GM18861 (cell line): ENCODE data around the gene SERGEF.

Experiments used
- ATAC-seq: cut with Tn5 transposase; IDR thresholded peaks from one replicate; pipeline ENCODE4 v1.9.1; 2021; ENCODE audit not compliant: unreplicated experiment

SERGEF gene

GRCh38 chr11:17822401-17822781 is 190.5 kb downstream of the SERGEF start:
- ATAC-seq, result no peak

GRCh38 chr11:17821648-17822400 is 191.0 kb downstream of the SERGEF start:
- ATAC-seq, result no peak

DNA sequence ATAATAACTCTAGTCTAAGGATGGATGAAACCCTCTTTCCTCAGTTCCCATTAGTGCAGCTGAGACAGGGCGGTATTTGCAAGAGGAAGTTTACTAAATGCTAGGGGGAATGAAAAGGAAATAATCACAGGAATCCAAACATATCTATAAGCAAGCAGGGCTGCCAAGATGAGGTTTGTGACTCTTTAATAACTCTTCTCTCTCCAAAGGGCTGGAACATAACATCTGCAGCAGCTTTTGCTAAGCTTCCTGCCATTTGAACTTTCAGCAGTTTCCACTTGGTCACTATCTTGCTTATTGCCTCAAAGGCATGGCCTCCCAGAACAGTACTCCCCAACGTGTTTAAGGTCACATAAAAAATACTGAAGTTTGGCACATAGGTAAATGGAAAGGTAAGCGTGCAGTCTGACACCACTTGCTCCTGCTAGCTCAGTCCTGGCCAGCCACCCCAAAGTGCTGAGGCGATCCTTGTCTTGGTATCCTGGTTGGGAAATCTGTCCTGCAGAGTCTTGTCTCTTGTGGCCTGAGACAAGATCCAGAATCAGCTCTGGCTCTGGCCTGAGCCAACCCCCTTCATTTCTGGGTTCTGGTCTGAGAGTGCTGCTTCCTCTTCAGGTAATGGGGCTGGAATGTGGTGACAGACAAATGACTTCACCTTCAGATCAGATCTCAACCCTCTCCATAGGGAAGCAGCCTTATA is 196.5 kb downstream of the SERGEF start:
- ATAC-seq, result no peak

- no peak for ATAC-seq
These were observed 198.3 kb downstream of the SERGEF start for GRCh38 chr11:17814546-17814945.

- no peak for ATAC-seq
These were observed 199.3 kb downstream of the SERGEF start for GRCh38 chr11:17813391-17814059.

GRCh38 chr11:17812865-17813187 is 200.0 kb downstream of the SERGEF start:
- ATAC-seq, result no peak

- no peak for ATAC-seq
These were observed 200.6 kb downstream of the SERGEF start for GRCh38 chr11:17812091-17812864.

GRCh38 chr11:17811352-17811751 is 201.5 kb downstream of the SERGEF start:
- ATAC-seq, result no peak

- no peak for ATAC-seq
These were observed 202.1 kb downstream of the SERGEF start for GRCh38 chr11:17810746-17811145.

GRCh38 chr11:17810041-17810440 is 202.8 kb downstream of the SERGEF start:
- no peak for ATAC-seq

- ATAC-seq, result no peak
These were observed 205.8 kb downstream of the SERGEF start for GRCh38 chr11:17807034-17807433.

DNA sequence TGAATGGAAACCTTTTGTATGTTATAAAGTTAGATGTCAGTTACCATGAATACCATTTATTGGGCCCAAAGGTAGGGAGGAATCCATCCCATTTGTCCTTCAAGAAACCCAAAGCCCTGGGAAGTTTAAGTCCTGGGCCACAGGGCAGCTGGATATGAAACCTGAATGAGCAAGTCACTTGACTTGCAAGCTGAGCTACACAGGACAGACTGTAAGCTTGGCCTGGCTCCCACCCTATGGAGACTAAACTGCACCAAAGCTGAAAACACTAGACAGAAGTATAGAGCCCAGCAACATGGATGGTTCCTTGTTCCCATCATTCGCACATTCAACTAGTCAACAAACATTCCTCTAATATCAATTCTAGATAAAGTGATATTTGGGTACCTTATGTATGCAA is 207.0 kb downstream of the SERGEF start:
- no peak for ATAC-seq

- no peak for ATAC-seq
These were observed 207.8 kb downstream of the SERGEF start for GRCh38 chr11:17805043-17805442.

DNA sequence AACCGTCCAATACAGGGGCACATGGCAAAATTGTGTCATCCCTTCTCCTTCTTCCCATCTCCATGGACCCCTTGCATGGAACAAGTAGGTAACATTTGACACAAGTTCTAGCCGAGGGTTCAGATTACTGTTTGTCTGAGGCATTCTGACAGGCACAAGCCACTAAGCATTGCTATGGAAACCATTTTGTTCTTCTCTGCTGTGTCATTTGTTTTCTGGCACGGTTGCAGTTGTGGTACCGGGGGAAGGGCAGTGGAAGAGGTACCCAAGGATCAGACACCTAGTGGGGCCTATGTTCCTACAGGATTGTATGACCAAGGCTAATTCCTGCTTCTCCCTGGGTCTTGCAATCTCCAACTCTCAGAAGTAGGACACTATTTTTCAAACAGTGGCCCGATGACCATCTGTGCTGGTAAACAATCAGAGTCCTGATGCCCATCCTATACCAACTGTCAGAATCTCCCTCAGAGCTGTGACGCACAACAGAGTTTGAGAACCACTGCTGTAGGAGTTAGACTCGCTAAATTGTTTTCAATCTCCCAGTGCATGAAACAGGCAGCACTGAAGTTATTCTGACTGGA is 209.0 kb downstream of the SERGEF start:
- no peak for ATAC-seq

DNA sequence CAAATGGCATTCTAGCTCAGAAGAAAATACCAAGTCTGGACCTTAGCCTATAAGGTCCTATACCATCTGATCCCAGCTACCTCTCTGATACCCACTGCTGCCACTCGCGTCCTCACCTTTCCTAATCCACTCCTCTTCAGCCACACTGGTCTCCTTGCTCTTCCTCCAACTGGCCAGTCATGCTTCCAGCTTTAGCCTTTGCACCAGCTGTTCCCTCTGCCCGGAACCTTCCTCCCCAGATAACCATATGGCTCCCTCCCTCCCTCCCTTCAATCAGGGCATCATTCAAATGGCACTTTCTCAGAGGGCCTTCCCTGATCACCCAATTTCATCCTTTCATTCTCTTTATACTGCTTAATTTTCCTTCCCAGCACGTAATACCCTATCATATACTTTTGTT is 210.4 kb downstream of the SERGEF start:
- ATAC-seq, result no peak

DNA sequence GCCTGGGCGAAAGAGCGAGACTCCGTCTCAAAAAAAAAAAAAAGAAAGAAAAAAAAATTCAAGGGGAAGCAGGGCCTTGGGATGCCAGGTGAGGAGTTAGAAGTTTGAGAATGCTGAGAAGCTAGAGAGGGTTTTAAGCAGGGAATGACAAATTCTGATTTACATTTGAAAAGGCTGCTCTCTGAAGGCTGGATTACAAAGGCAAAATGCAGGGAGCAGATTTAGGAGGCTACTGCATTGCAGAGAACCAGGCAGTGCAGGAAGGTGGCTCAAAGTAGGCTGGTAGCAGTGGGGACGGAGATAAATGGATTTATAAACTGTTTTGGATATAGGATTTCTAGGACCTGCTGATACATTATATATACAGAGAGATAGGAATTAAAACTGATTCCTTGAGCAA is 211.7 kb downstream of the SERGEF start:
- ATAC-seq, result no peak

DNA sequence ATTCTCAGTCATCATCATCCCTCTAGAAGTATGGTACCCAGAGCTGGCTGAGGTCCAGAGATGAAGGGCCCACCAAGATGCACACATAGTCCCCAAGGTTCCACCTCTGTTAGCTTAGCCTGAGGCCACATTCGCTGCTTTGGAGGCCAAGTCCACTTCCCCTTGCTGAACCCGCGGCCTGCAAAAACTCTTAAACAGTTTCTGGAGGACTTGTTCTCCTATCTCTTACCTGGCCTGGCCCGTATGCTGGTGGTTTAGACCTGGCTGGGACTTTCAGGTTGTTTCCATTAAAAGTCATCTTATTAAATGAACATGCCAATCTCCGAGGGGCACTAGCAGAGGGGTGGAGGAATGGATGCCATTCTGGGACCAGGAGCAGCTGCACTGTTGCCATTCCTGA is 213.7 kb downstream of the SERGEF start:
- ATAC-seq, result no peak

- no peak for ATAC-seq
These were observed 214.1 kb downstream of the SERGEF start for GRCh38 chr11:17798716-17799115.

DNA sequence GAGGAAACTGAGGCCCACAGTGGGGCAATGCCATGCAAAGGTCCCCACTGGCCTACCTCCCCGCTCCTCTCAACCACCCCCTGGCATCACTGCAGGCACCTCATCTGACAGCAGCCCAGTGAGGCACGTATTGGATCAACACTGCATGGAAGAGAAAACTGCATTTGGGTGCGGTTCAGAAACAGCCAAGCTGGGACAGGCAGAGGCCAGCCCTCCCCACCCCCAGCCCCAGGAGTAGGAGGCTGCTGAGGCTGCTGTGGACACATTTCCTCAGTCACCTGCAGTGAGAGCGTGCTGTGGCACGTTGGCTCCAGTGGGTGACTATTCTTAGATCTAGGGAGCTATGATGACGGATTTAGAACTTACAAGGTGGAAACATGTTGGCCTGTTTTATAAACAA is 214.6 kb downstream of the SERGEF start:
- no peak for ATAC-seq

GRCh38 chr11:17796154-17796553 is 216.7 kb downstream of the SERGEF start:
- no peak for ATAC-seq

GRCh38 chr11:17794981-17795380 is 217.9 kb downstream of the SERGEF start:
- no peak for ATAC-seq
